ENCODE results near the gene SMARCA1.

GRCh38 chrX:129488359-129488758 lies 34.9 kb downstream of the SMARCA1 start:
- TF ChIP-seq, protein P1, sequence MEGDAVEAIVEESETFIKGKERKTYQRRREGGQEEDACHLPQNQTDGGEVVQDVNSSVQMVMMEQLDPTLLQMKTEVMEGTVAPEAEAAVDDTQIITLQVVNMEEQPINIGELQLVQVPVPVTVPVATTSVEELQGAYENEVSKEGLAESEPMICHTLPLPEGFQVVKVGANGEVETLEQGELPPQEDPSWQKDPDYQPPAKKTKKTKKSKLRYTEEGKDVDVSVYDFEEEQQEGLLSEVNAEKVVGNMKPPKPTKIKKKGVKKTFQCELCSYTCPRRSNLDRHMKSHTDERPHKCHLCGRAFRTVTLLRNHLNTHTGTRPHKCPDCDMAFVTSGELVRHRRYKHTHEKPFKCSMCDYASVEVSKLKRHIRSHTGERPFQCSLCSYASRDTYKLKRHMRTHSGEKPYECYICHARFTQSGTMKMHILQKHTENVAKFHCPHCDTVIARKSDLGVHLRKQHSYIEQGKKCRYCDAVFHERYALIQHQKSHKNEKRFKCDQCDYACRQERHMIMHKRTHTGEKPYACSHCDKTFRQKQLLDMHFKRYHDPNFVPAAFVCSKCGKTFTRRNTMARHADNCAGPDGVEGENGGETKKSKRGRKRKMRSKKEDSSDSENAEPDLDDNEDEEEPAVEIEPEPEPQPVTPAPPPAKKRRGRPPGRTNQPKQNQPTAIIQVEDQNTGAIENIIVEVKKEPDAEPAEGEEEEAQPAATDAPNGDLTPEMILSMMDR (IDR thresholded peaks at IDR 0.05) = no peak
- TF ChIP-seq POLR2A (IDR thresholded peaks at IDR 0.05) = no peak
